ENCODE results near the gene SYNE1.

The SYNE1 gene

DNA sequence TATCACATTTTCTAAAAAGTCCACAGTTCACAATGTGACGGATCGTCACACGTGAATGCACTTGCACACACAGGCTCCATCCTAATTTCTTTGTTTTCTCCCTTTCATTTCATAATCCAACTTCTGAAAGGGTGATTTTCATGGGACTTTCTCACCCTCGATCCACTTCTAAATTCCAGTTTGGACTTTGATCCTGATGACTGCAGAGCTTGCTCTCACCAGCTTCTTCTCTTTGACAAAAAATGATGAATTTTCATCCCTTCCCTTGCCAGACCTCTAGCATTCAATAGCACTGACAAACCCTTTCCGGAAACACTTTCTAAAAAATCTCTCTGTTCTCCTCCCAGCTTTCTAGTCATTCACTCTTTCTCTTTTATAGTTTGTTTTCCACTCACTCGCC, 341.2 kb downstream of the SYNE1 start:
- Mint-ChIP-seq H3K27me3 (ENCODE audit: low read depth) (no peaks in the 10 kb centered on the region), H3K9me3 (no peaks in the 10 kb centered on the region), H3K36me3 (ENCODE audit: low read depth) (peaks cover 34% of the 10 kb centered on the region), H3K4me3 (no peak overlapping the region), H3K27ac (no peak overlapping the region), H3K4me1 (peaks cover 48% of the 10 kb centered on the region)
- no peak for TF ChIP-seq CTCF (IDR thresholded peaks at IDR 0.05; ENCODE audit: unreplicated experiment in 3 of 3)

GRCh38 chr6:152295346-152295745, 341.8 kb downstream of the SYNE1 start:
- no peak for TF ChIP-seq CTCF (IDR thresholded peaks at IDR 0.05; ENCODE audit: unreplicated experiment in 3 of 3)
- Mint-ChIP-seq H3K36me3 (ENCODE audit: low read depth) (peaks cover 37% of the 10 kb centered on the region), H3K4me3 (no peak overlapping the region), H3K27me3 (ENCODE audit: low read depth) (no peaks in the 10 kb centered on the region), H3K4me1 (peaks cover 42% of the 10 kb centered on the region), H3K9me3 (no peaks in the 10 kb centered on the region), H3K27ac (no peak overlapping the region)

GRCh38 chr6:152293404-152293803, 343.8 kb downstream of the SYNE1 start:
- Mint-ChIP-seq H3K4me3 (no peak overlapping the region), H3K27ac (no peak overlapping the region), H3K27me3 (ENCODE audit: low read depth) (no peaks in the 10 kb centered on the region), H3K4me1 (peaks cover 30% of the 10 kb centered on the region), H3K9me3 (no peaks in the 10 kb centered on the region), H3K36me3 (ENCODE audit: low read depth) (peaks cover 46% of the 10 kb centered on the region)
- no peak for TF ChIP-seq CTCF (IDR thresholded peaks at IDR 0.05; ENCODE audit: unreplicated experiment in 3 of 3)

DNA sequence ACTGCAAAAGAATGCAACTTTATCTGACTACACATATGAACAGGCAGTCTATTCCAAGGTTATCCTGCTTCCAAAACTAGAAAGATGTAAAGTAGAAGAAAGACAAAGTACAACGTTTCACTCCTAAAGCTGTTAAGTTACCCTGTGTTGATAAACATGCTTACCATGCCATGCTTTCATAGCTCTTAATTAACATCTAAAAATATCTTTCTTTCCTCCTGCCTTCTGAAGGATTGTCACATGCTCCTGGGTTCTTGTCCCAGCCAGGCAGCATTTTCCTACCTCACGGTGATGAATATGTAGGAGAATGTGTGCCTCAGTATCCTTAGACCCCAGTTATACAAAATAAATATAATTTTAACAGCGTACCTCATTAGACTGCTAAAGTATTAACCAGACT, 344.6 kb downstream of the SYNE1 start:
- Mint-ChIP-seq H3K4me1 (peaks cover 25% of the 10 kb centered on the region), H3K27me3 (ENCODE audit: low read depth) (no peaks in the 10 kb centered on the region), H3K27ac (no peak overlapping the region), H3K9me3 (no peaks in the 10 kb centered on the region), H3K4me3 (no peak overlapping the region), H3K36me3 (ENCODE audit: low read depth) (peaks cover 50% of the 10 kb centered on the region)
- TF ChIP-seq CTCF (IDR thresholded peaks at IDR 0.05; ENCODE audit: unreplicated experiment in 3 of 3) = no peak

DNA sequence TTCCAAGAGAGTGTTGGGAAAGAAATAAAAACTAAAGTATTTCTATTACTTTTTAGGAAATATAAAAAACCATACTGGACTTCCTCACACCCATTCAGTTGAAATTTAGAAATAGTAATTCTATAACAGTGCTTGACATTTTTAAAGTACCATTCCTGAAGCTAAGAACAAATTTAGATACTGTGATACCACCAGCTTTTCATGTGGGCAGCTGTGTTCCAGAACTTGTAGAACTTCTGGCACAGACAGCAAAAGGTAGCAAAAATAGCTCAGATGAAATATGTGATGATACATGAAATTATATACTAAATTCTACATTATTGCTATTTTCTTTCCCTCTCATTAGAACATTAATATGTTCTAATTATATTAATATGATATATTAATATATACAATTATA, 346.5 kb downstream of the SYNE1 start:
- H3K27ac Mint-ChIP-seq = no peak overlapping the region
- H3K27me3 Mint-ChIP-seq (ENCODE audit: low read depth) = no peaks in the 10 kb centered on the region
- H3K4me1 Mint-ChIP-seq = peaks cover 10% of the 10 kb centered on the region
- H3K36me3 Mint-ChIP-seq (ENCODE audit: low read depth) = peaks cover 44% of the 10 kb centered on the region
- TF ChIP-seq CTCF (IDR thresholded peaks at IDR 0.05; ENCODE audit: unreplicated experiment in 3 of 3) = no peak
- H3K4me3 Mint-ChIP-seq = no peak overlapping the region
- no peaks in the 10 kb centered on the region for H3K9me3 Mint-ChIP-seq

- peaks cover 32% of the 10 kb centered on the region for H3K36me3 Mint-ChIP-seq (ENCODE audit: low read depth)
- H3K9me3 Mint-ChIP-seq = no peaks in the 10 kb centered on the region
- H3K27ac Mint-ChIP-seq = peak overlapping the region; percentile 35 to 83 (median 42)
- H3K4me1 Mint-ChIP-seq = peaks cover 23% of the 10 kb centered on the region
- no peak for TF ChIP-seq CTCF (IDR thresholded peaks at IDR 0.05; ENCODE audit: unreplicated experiment in 3 of 3)
- H3K4me3 Mint-ChIP-seq = no peak overlapping the region
- H3K27me3 Mint-ChIP-seq (ENCODE audit: low read depth) = no peaks in the 10 kb centered on the region
These were observed 359.3 kb downstream of the SYNE1 start for GRCh38 chr6:152277826-152278329.
